ENCODE measurements around the gene FOLR1. TPM values are rescaled to one million over a fixed set of nuclear protein-coding genes. Genes with fewer than 3 reads are reported as not detected.

The FOLR1 gene
- total RNA-seq, 1 experiment from 2014 or later = not detected

- Histone ChIP-seq H3K4me1 (ENCODE audit: control insufficient read depth, insufficient read depth, low read length) (peaks cover 11% of the 10 kb centered on the region), H3K27ac (ENCODE audit: low read length) (no peak overlapping the region), H3K4me3 (ENCODE audit: low read depth in 2 of 2, low read length in 2 of 2) (no peak overlapping the region), H3K9me3 (ENCODE audit: control insufficient read depth, insufficient read depth, low read depth, low read length) (no peaks in the 10 kb centered on the region), H3K36me3 (ENCODE audit: control insufficient read depth, insufficient read depth, low read length) (peaks cover 14% of the 10 kb centered on the region), H3K27me3 (ENCODE audit: control insufficient read depth, insufficient read depth, low read length) (no peaks in the 10 kb centered on the region)
- in situ Hi-C loops (cut with HindIII; ENCODE audit: low pct_unique_long_range_greater_than_20kb, low sequenced_read_pairs) (no loop called here), intact Hi-C loops (cut with micrococcal nuclease; ENCODE audit: unreplicated experiment) (no loop called here)
- ATAC-seq (no peak), DNase-seq (ENCODE audit: low read depth, low spot score) (no peak)
- no peak for TF ChIP-seq CTCF (IDR thresholded peaks at IDR 0.05)
- no peak for TF ChIP-seq REST (IDR thresholded peaks at IDR 0.05; ENCODE audit: insufficient read depth in 1 of 2, low read depth in 2 of 2, low read length in 1 of 2)
- TF ChIP-seq POLR2AphosphoS5 (IDR thresholded peaks at IDR 0.05; ENCODE audit: low read depth, low read length) = no peak
- TF ChIP-seq TCF7L2 (IDR thresholded peaks at IDR 0.05; ENCODE audit: low read depth, low read length) = no peak
- TF ChIP-seq SIN3A (IDR thresholded peaks at IDR 0.05; ENCODE audit: borderline replicate concordance, insufficient read depth, low read depth, low read length) = no peak
- ChIA-PET CTCF (interaction anchor here (0.5 kb wide), 1 partner anchor 86 kb away, joined by 9 read pairs; no protein-coding TSS in a partner anchor), POLR2A (interaction anchor here (0.6 kb wide), 1 partner anchor 41 kb away, joined by 3 read pairs; no protein-coding TSS in a partner anchor)
- BruUV-seq (replicated peaks) = no TSS peak
These were observed 38.2 kb downstream of the FOLR1 start for GRCh38 chr11:72229925-72230763.

- TF ChIP-seq SIN3A (IDR thresholded peaks at IDR 0.05; ENCODE audit: borderline replicate concordance, insufficient read depth, low read depth, low read length) = no peak
- TF ChIP-seq POLR2AphosphoS5 (IDR thresholded peaks at IDR 0.05; ENCODE audit: low read depth, low read length) = no peak
- no peak for TF ChIP-seq CTCF (IDR thresholded peaks at IDR 0.05)
- TF ChIP-seq REST (IDR thresholded peaks at IDR 0.05; ENCODE audit: insufficient read depth in 1 of 2, low read depth in 2 of 2, low read length in 1 of 2) = no peak
- no peak for TF ChIP-seq TCF7L2 (IDR thresholded peaks at IDR 0.05; ENCODE audit: low read depth, low read length)
- Histone ChIP-seq H3K27ac (ENCODE audit: low read length) (no peak overlapping the region), H3K27me3 (ENCODE audit: control insufficient read depth, insufficient read depth, low read length) (no peaks in the 10 kb centered on the region), H3K4me3 (ENCODE audit: low read depth in 2 of 2, low read length in 2 of 2) (no peak overlapping the region), H3K36me3 (ENCODE audit: control insufficient read depth, insufficient read depth, low read length) (peaks cover 14% of the 10 kb centered on the region), H3K9me3 (ENCODE audit: control insufficient read depth, insufficient read depth, low read depth, low read length) (no peaks in the 10 kb centered on the region), H3K4me1 (ENCODE audit: control insufficient read depth, insufficient read depth, low read length) (peaks cover 11% of the 10 kb centered on the region)
- intact Hi-C loops (cut with micrococcal nuclease; ENCODE audit: unreplicated experiment) = no loop called here
- ATAC-seq (no peak), DNase-seq (ENCODE audit: low read depth, low spot score) (no peak)
- in situ Hi-C loops (cut with HindIII; ENCODE audit: low pct_unique_long_range_greater_than_20kb, low sequenced_read_pairs) = no loop called here
- ChIA-PET CTCF (interaction anchor here (0.5 kb wide), 1 partner anchor 87 kb away, joined by 9 read pairs; no protein-coding TSS in a partner anchor), POLR2A (no interaction called here)
- no TSS peak for BruUV-seq (replicated peaks)
These were observed 38.9 kb downstream of the FOLR1 start for GRCh38 chr11:72230764-72231365.
